GM06990 (cell line): ENCODE data around the gene OR1F1.

Experiments used
- DNase-seq: peaks from one replicate; pipeline ENCODE4 v3.0.0-alpha.2; 2011; ENCODE audit not compliant: insufficient read length; ENCODE audit errors: extremely low read depth
- H3K27me3 ChIP-seq: replicated peaks from 2 replicates; pipeline ENCODE4 v1.6.0; 2011; ENCODE audit warnings: low read length; ENCODE audit not compliant: control insufficient read depth, insufficient read depth
- H3K36me3 ChIP-seq: 2 replicates; pipeline ENCODE4 v1.5.1; 2011; ENCODE audit warnings: low read length; ENCODE audit not compliant: control insufficient read depth, insufficient read depth
- H3K4me3 ChIP-seq: replicated peaks from 2 replicates; pipeline ENCODE4 v1.5.1; 2011; ENCODE audit warnings: low read depth, mild to moderate bottlenecking, control low read depth, low read length
- CTCF ChIP-seq: IDR thresholded peaks from 2 replicates; pipeline ENCODE4 v1.5.1; 2011; ENCODE audit warnings: low read length, control low read depth, mild to moderate bottlenecking, inconsistent platforms; ENCODE audit not compliant: insufficient read depth, poor library complexity, severe bottlenecking

OR1F1 gene

GRCh38 chr16:3141781-3142311 is 46.2 kb upstream of the OR1F1 start:
- no peak for TF ChIP-seq CTCF
- no peaks in the 10 kb centered on the region; the same call in none of the 2 replicates for H3K36me3 ChIP-seq
- DNase-seq = no peak
- no peak overlapping the region for H3K4me3 ChIP-seq
- H3K27me3 ChIP-seq = no peaks in the 10 kb centered on the region; the same call in 1 of the 2 replicates

- DNase-seq = no peak
- Histone ChIP-seq H3K4me3 (no peak overlapping the region), H3K27me3 (no peaks in the 10 kb centered on the region; the same call in 1 of the 2 replicates), H3K36me3 (no peaks in the 10 kb centered on the region; the same call in none of the 2 replicates)
- no peak for TF ChIP-seq CTCF
These were observed 45.7 kb upstream of the OR1F1 start for GRCh38 chr16:3142327-3142726.

GRCh38 chr16:3142770-3143169 is 45.2 kb upstream of the OR1F1 start:
- Histone ChIP-seq H3K4me3 (no peak overlapping the region), H3K36me3 (no peaks in the 10 kb centered on the region; the same call in none of the 2 replicates), H3K27me3 (no peaks in the 10 kb centered on the region; the same call in 1 of the 2 replicates)
- TF ChIP-seq CTCF = no peak
- no peak for DNase-seq

GRCh38 chr16:3143189-3143588 is 44.8 kb upstream of the OR1F1 start:
- TF ChIP-seq CTCF = no peak
- DNase-seq = no peak

GRCh38 chr16:3143598-3144320 is 44.2 kb upstream of the OR1F1 start:
- no peaks in the 10 kb centered on the region; the same call in none of the 2 replicates for H3K36me3 ChIP-seq
- no peak for DNase-seq
- H3K4me3 ChIP-seq = no peak overlapping the region
- H3K27me3 ChIP-seq = no peaks in the 10 kb centered on the region; the same call in 1 of the 2 replicates
- TF ChIP-seq CTCF = no peak

More at GRCh38 chr16:3143189-3143588, 44.8 kb upstream of the OR1F1 start:
- Histone ChIP-seq H3K4me3 (no peak overlapping the region), H3K36me3 (no peaks in the 10 kb centered on the region; the same call in none of the 2 replicates), H3K27me3 (no peaks in the 10 kb centered on the region; the same call in 1 of the 2 replicates)
